RWPE2 (cell line): ENCODE measurements around the gene MAPK9.

Experiments
- ATAC-seq: fragments of 200-7000 bp; cut with Tn5 transposase; 3 replicates; pipeline ENCODE4 v1.9.1; 2021; ENCODE audit warnings: low read depth
- DNase-seq: peaks from one replicate; pipeline ENCODE4 v3.0.0-alpha.2; 2020; ENCODE audit warnings: low spot score
- H3K27ac ChIP-seq: fragments of 450-650 bp; 2 replicates; pipeline ENCODE4 v1.5.1; 2017; ENCODE audit warnings: mild to moderate bottlenecking; ENCODE audit not compliant: poor library complexity, severe bottlenecking
- H3K27me3 ChIP-seq: fragments of 250-450 bp; sonication (Bioruptor Pico); 2 replicates; pipeline ENCODE4 v1.5.1; 2021; ENCODE audit warnings: mild to moderate bottlenecking, moderate library complexity; ENCODE audit not compliant: insufficient read depth, poor library complexity, severe bottlenecking
- H3K36me3 ChIP-seq: fragments of 250-450 bp; sonication (Bioruptor Pico); 2 replicates; pipeline ENCODE4 v1.5.1; 2020; ENCODE audit warnings: low read depth, mild to moderate bottlenecking, moderate library complexity
- H3K4me1 ChIP-seq: fragments of 250-450 bp; sonication (Bioruptor Pico); 2 replicates; pipeline ENCODE4 v1.5.1; 2021; ENCODE audit warnings: mild to moderate bottlenecking, moderate library complexity; ENCODE audit not compliant: insufficient read depth, poor library complexity, severe bottlenecking
- H3K4me3 ChIP-seq: fragments of 250-450 bp; sonication (Bioruptor Pico); 2 replicates; pipeline ENCODE4 v1.5.1; 2021; ENCODE audit warnings: mild to moderate bottlenecking, moderate library complexity; ENCODE audit not compliant: severe bottlenecking
- H3K9me3 ChIP-seq: fragments of 250-450 bp; sonication (Bioruptor Pico); 2 replicates; pipeline ENCODE4 v1.5.1; 2021; ENCODE audit warnings: mild to moderate bottlenecking, moderate library complexity; ENCODE audit not compliant: severe bottlenecking
- TF ChIP-seq, protein P1 (sequence below): fragments of 450-650 bp; IDR thresholded peaks from one replicate; pipeline ENCODE4 v1.5.1; 2017; ENCODE audit warnings: mild to moderate bottlenecking, moderate library complexity; ENCODE audit not compliant: poor library complexity, severe bottlenecking

MAPK9 gene

DNA sequence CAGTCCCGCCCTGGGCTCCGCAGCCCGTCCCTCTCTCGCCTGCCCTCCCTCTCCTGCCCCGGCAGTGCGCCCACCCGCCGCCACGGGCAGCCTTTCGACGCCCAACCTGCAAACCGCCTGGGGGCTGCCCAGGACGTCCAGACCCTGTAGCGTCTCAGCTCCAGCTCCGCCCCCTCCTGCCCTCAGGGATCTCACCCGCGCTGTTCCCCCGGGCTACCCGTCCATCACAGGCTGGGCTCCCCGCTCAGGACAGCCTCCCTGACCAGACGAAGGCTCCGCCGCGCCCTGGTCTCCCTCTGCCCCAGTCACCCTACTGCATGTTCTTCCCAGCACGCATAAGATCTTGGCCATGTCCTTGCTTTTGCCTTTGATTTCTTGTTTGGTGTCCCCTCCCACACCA lies 84.3 kb downstream of the MAPK9 start:
- no peak for ATAC-seq
- no peaks in the 10 kb centered on the region for H3K4me1 ChIP-seq
- no peak overlapping the region for H3K4me3 ChIP-seq
- H3K27me3 ChIP-seq: peaks cover 32% of the 10 kb centered on the region
- H3K27ac ChIP-seq: no peak overlapping the region
- no peaks in the 10 kb centered on the region for H3K9me3 ChIP-seq
- no peaks in the 10 kb centered on the region for H3K36me3 ChIP-seq
- TF ChIP-seq, protein P1, sequence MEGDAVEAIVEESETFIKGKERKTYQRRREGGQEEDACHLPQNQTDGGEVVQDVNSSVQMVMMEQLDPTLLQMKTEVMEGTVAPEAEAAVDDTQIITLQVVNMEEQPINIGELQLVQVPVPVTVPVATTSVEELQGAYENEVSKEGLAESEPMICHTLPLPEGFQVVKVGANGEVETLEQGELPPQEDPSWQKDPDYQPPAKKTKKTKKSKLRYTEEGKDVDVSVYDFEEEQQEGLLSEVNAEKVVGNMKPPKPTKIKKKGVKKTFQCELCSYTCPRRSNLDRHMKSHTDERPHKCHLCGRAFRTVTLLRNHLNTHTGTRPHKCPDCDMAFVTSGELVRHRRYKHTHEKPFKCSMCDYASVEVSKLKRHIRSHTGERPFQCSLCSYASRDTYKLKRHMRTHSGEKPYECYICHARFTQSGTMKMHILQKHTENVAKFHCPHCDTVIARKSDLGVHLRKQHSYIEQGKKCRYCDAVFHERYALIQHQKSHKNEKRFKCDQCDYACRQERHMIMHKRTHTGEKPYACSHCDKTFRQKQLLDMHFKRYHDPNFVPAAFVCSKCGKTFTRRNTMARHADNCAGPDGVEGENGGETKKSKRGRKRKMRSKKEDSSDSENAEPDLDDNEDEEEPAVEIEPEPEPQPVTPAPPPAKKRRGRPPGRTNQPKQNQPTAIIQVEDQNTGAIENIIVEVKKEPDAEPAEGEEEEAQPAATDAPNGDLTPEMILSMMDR: no peak
- no peak for DNase-seq

DNA sequence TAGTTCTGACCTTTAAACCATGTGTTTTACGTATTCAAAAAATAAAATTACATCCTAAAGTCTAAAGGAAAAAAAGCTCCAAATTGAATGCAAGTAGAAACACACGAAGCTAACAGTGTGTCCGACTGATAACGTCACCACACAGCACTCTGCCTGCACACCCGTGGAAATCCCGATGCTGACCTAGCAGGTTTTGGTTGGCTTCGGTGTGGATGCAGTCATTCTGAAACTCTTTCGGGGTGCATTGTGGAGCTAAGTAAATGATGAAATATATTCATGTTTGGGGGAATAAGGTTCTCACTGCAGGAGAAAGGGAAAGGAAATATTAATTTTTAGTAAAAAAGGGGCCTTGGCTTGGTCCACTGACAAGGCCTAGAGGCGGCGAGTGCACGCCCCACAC lies 84.9 kb downstream of the MAPK9 start:
- no peaks in the 10 kb centered on the region for H3K36me3 ChIP-seq
- H3K4me1 ChIP-seq: no peaks in the 10 kb centered on the region
- H3K27me3 ChIP-seq: peaks cover 32% of the 10 kb centered on the region
- no peaks in the 10 kb centered on the region for H3K9me3 ChIP-seq
- TF ChIP-seq, protein P1: no peak
- no peak overlapping the region for H3K27ac ChIP-seq
- no peak overlapping the region for H3K4me3 ChIP-seq
- DNase-seq (no peak), ATAC-seq (no peak)

DNA sequence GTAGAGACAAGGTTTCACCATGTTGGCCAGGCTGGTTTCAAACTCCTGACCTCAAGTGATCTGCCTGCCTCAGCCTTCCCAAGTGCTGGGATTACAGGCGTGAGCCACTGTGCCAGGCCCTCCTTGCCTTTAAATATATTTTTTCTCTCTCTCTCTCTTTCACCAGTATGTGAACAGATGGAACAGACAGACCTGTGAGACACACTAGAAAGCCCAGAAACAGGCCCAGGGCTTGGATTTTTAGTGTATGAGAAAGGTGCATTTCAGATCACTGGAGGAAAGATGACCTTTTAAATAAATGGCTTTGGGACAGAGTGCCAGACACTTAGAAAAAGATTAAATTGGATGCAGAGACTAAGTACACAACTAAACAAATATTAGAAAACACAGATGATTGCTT lies 86.0 kb downstream of the MAPK9 start:
- Histone ChIP-seq H3K4me1 (no peaks in the 10 kb centered on the region), H3K4me3 (no peak overlapping the region), H3K27me3 (peaks cover 32% of the 10 kb centered on the region), H3K27ac (no peak overlapping the region), H3K9me3 (no peaks in the 10 kb centered on the region), H3K36me3 (no peaks in the 10 kb centered on the region)
- ATAC-seq (no peak), DNase-seq (no peak)
- TF ChIP-seq, protein P1: no peak

GRCh38 chr5:180204276-180204819 lies 87.5 kb downstream of the MAPK9 start:
- ATAC-seq: no peak
- no peaks in the 10 kb centered on the region for H3K36me3 ChIP-seq
- no peak overlapping the region for H3K4me3 ChIP-seq
- H3K27me3 ChIP-seq: peaks cover 28% of the 10 kb centered on the region
- H3K27ac ChIP-seq: no peak overlapping the region
- TF ChIP-seq, protein P1: no peak
- DNase-seq: no peak
- no peaks in the 10 kb centered on the region for H3K9me3 ChIP-seq
- no peaks in the 10 kb centered on the region for H3K4me1 ChIP-seq

DNA sequence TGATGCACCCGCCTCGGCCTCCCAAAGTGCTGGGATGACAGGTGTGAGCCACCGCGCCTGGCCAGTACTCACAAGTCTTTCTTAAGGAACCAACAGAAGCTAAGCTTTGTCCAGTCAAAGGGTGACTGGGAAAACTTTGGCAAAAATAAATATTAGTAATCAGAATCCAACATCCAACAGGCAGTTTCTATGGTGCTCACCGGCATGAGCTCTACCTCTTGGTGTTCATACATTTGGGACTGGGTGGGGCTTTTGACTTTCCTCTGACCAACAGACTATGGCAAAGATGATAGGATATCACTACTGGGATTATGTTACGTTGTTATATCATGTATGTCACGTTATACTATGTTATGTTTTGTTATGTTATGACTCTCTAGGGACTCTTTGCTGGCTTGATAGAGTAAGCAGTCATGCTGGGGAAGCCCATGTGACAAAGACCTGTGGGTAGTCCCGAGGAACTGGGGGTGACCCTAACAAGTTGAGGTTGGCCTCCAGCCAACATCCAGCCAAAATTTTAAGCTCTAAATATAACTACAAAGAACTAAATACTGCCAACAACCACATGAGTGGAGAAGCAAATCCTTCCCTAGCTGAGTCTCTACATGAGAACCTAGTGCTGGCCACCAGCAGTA lies 88.8 kb downstream of the MAPK9 start:
- Histone ChIP-seq H3K27me3 (peaks cover 22% of the 10 kb centered on the region), H3K27ac (no peak overlapping the region), H3K36me3 (no peaks in the 10 kb centered on the region), H3K9me3 (no peaks in the 10 kb centered on the region), H3K4me3 (no peak overlapping the region), H3K4me1 (no peaks in the 10 kb centered on the region)
- TF ChIP-seq, protein P1: no peak
- DNase-seq: no peak
- no peak for ATAC-seq
